RKO (cell line): Measurements from ENCODE around the gene SFXN5.
A peak's percentile ranks its signal among the peaks of the same experiment; 100 is the strongest.

ENCODE experiments used
- DNase-seq: peaks from one replicate; pipeline ENCODE4 v3.0.0-alpha.2; 2016; ENCODE audit warnings: low spot score

SFXN5 gene

GRCh38 chr2:72940786-72941185 lies 130.7 kb downstream of the SFXN5 start:
- no peak for DNase-seq

DNA sequence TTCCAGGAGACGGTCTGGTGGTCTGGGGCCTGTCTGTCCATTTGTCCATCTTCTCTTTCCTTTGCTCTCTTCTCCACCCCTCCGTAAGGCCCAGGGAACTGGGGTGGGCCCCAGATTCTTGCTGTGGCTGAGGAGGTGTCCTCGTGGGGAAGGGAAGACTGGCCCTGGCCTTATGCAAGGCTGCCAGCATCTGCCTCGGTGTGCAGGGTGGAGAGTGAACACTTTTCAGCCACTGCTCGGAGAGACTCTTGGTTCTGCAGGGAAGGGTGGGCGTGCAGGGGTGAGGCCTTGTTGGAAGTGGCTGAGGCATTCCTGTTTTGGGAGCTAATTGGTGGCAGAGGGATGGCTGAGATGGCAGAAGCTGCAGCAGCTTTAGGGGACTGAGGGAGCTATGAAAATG lies 131.2 kb downstream of the SFXN5 start:
- no peak for DNase-seq

GRCh38 chr2:72938455-72938854 lies 133.1 kb downstream of the SFXN5 start:
- no peak for DNase-seq

DNA sequence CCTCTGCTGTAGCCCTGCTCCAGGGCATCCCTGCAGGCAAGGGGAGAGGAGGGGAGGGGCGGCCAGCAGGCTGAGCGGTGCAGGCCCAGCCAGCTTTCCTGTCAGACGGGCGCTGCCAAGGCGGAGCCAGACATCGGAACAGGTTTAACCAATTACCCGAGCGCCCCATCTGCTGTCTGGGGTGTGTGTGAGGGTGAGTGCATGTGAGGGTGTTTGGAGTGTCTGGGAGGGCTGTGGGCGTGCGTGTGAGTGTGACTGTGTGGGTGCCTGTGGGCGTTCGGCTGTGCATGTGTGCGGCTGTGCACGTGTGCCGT lies 134.2 kb downstream of the SFXN5 start:
- DNase-seq = no peak

DNA sequence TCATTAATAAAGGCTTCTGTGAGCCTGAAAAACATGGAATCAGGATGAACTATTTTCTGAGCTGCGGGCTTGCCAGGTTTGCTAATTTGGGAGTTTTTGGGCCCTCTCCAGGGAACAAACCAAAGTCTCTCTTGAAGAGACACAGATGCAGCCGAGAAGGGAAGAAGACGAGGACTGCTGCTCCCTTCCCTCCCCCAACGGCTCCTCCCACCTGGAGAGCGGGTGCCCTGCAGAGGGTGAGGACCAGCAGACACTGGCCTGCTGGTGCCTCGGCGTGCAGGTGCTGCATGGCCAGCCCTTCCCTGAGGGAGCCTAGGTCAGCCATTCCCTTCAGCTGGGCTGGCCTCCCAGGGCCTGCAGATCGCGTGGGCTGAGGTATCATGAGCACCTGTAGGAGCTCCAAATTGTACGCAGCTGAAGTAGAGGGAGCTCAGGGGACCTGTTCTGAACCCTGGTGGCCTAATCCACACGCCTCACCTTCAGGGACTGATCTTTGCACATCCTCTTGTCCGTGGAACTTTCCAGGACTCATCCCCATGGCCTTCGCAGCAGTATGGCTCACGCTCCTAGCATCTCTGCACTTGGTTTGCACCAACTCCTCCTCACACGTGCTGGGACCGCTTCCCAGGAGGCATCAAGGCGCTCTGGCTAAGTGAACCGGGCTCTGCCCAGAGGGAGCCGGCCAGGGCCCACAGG lies 134.7 kb downstream of the SFXN5 start:
- DNase-seq = no peak

DNA sequence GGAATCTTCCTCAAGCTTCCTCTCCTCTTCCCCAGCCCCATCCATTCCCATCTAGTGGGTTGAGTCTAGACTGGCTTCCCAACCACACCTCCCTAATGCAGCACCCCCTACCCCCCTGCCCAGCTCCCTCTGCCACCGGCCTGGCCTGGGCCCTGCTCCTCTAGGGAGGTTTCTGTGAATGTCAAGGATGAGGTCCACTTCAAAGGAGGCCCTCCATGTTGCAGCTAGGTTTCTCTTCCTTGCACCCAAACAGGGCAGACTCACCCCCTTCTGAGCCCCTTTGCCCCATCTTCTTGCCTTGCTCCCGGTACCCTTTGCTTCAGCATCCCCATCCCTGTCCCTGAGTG lies 135.9 kb downstream of the SFXN5 start:
- DNase-seq = no peak

DNA sequence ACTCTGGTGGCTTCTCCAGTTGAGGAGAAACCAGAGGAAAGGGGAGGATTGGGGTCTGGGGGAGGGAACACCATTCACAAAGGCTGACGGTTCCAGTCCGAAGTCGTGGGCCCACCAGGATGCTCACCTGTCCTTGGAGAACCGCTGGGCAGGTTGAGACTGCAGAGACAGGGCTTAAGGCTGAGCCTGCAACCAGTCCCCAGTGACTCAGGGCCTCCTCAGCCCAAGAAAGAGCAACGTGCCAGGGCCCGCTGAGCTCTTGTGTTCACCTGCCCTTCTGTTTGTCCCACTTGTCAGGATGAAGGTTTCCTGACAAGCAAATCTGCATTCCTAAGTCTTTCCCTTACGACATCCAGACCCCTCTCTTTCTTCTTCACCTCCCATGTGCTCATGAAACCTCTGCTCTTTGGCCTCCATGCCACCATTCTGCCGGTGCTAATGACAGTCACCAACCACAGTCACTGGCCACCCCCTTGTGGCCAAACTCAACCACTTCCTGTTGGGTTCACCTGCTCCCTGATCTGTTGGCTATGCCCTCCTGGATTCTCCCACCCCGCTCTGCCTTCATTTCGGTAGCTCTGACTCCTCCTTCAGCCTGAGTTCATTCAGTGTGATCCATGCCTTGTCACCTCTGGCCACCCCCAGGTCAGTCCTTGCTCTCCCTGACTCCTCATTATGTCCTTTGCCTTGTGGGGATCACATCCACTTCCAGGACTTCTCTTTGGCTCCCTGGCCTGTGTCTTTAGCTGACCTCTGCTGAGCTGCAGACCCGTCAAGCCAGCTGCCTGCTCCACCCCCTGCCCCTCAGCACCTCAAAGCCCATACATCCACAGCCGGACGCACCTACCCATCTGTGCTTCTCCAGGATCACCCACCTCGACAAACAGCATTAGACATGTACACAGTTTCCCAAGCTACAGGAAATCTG lies 136.6 kb downstream of the SFXN5 start:
- peak; percentile 25 for DNase-seq

DNA sequence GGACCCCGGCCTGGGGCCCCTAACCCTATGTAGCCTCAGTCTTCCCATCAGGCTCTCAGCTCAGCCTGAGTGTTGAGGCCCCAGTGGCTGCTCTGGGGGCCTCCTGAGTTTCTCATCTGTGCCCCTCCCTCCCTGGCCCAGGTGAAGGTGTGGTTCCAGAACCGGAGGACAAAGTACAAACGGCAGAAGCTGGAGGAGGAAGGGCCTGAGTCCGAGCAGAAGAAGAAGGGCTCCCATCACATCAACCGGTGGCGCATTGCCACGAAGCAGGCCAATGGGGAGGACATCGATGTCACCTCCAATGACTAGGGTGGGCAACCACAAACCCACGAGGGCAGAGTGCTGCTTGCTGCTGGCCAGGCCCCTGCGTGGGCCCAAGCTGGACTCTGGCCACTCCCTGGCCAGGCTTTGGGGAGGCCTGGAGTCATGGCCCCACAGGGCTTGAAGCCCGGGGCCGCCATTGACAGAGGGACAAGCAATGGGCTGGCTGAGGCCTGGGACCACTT lies 137.8 kb downstream of the SFXN5 start:
- DNase-seq = no peak

- no peak for DNase-seq
Observed at GRCh38 chr2:72933207-72933606, 138.3 kb downstream of the SFXN5 start.

DNA sequence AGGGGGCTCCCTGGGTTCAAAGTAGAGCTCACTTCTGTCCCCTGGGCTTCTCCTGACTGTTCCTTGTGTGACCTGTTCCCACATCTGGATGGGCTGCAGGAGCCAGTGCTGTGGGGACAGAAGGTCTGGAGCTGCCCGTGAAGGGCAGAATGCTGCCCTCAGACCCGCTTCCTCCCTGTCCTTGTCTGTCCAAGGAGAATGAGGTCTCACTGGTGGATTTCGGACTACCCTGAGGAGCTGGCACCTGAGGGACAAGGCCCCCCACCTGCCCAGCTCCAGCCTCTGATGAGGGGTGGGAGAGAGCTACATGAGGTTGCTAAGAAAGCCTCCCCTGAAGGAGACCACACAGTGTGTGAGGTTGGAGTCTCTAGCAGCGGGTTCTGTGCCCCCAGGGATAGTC lies 138.7 kb downstream of the SFXN5 start:
- DNase-seq = no peak

DNA sequence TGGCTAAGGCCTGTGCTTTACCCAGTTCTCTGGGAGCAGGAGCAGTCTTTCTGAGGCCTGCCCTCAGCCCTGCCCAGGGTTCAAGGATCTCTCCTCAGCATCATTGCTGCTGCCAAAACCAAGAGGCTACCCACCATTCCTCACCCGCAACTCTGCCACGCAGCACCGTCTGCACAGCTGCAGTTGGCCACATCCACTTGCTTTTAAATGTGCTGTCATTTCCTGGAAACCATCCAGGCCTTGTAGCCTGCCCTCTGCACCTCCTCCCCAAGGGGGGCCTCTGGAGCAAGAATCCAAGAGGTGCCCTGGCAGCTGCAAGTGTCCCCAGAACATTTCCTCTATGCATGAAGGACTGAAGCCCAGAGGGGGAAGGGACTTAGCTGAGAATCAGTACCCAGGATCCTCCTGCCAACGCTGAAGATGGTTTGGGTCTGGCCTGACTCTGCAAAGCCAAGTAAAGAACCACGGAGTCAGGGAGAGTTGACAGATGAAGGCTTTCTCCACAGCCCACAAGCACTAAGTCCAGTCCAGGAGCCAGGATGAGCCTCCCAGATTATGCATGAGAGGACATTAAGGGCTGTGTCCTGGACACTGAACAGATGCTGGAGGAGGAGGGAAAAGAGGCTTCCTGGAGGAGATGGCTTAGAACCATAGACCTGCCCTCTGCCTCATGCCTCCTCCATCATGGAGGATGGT lies 139.3 kb downstream of the SFXN5 start:
- DNase-seq = peak; percentile 41

- peak; percentile 82 for DNase-seq
Observed at GRCh38 chr2:72931280-72931910, 140.1 kb downstream of the SFXN5 start.

DNA sequence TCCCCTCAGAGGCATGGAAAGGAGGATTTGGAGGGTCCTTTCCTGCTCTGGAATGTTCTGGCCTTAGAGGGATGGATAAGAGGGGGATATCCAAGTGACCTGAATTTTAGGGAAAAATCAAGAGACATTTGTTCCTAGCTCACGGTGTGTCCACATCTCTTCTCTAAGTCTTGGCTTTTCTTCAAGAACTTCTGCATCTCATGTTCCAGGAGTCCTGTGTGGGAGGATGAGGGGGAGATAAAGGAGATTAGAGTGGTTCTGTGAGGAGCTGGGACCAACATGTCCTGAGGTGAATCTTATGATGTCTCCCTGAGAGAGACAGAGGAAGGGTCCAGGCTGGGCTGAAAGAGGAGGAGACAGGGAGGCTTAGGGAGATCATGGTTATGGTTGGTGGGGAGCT lies 142.5 kb downstream of the SFXN5 start:
- DNase-seq = no peak

- DNase-seq = no peak
Observed at GRCh38 chr2:72927619-72928550, 143.6 kb downstream of the SFXN5 start.

DNA sequence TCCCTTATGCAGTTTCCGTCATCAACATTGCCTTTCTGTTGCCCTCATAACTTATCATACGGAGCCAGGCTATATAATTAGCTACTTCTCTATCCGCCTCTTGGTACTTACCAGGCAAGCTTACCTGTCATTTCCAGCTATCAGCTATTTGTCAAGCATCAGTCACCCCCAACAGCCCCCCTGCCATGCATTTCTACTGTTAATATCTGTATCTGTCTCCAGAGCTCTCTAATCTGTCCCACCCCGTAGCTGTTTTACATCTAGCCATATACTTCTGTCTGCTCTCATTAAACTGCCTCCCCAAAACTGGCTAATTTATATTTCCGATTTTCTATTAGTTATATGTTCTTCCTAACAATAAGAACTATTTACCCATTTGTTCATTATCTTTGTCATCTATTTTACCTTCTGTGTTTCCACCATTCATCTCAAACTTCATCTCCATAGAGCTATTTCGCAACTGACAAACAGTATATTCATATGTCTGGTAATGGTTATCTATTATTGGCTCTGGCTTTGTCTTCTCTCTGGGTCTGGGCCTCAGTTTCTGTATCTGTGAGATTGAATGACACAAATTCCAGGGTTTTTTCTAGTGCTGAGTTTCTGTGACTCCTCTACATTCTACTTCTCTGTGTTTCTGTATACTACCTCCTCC lies 144.6 kb downstream of the SFXN5 start:
- no peak for DNase-seq

DNA sequence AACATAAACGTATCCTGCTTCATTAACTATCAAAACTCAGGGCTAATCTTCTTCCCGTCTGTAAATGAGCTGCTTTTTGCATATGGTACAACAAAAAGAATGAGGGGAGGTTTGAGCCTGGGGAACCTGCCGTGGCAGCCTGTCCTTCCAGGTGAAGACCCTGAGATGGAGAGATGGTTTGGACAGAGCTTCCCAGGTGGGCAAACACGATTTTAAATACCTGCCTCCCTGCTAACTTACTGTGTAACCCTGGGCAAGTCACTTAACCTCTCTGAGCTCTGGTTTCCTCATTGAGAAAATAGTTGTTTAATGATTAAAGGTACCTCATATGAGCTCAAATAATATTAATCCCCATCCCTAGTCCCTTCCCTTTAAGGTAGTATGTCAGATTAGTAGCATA lies 145.1 kb downstream of the SFXN5 start:
- no peak for DNase-seq

- DNase-seq = no peak
Observed at GRCh38 chr2:72925328-72925943, 146.1 kb downstream of the SFXN5 start.

GRCh38 chr2:72924353-72925240 lies 146.9 kb downstream of the SFXN5 start:
- no peak for DNase-seq

DNA sequence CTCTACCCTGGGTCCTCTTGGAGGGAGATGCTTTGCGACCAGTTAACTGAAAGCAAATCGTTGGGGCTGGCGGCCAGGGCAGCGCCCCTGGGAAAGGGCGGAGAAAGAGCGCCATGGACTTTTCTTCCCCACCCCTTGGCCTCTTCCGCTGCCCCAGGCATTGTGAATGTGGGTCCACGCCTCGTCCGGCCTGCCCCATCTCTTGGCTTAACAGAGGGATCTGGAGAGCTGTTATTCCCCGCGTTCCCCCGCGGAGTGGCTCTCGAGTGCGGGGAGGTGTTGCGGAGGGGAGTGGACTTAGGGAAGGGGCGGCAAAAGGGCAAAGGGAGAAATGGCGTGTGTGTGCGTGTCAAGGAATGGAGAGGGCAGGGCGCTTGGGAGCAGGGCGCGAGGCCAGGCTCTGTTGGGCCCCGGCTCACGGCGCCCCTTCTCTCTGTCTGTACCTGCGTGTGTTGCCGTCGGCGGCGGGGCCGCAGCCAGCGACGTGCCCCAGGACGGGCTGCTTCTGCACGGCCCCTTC lies 147.6 kb downstream of the SFXN5 start:
- DNase-seq = no peak
